Activated CD4-positive, alpha-beta T cell treated with anti-CD3 and anti-CD28 coated beads, Interleukin-2, amount 50 U/mL, for 24 hours (primary cell): ENCODE measurements around the gene HSBP1L1.
"Not testable (repeated sequence)": the region's sequence is repeated elsewhere in the genome, so short reads cannot be mapped to it uniquely, and the experiment has no call there.

Experiments
- DNase-seq, 2 donors: peaks; one replicate each; pipeline ENCODE4 v3.0.0-alpha.2; 2020; ENCODE audit warnings: low read depth in 1 of 2, low spot score in 1 of 2

The HSBP1L1 gene

DNA sequence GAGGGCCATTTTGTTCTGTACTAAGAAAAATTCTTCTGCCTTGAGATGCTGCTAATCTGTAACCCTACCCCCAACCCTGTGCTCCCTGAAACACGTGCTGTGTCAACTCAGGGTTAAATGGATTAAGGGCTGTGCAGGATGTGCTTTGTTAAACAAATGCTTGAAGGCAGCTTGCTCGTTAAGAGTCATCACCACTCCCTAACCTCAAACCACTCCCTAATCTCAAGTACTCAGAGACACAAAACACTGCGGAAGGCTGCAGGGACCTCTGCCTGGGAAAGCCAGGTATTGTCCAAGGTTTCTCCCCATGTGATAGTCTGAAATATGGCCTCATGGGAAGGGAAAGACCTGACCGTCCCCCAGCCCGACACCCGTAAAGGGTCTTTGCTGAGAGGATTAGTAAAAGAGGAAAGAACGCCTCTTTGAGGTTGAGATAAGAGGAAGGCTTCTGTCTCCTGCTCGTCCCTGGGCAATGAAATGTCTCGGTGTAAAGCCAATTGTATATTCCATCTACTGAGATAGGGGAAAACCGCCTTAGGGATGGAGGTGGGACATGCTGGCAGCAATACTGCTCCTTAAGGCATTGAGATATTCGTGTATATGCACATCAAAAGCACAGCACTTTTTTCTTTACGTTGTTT lies 4.2 kb upstream of the HSBP1L1 start:
- not testable (repeated sequence) for DNase-seq

DNA sequence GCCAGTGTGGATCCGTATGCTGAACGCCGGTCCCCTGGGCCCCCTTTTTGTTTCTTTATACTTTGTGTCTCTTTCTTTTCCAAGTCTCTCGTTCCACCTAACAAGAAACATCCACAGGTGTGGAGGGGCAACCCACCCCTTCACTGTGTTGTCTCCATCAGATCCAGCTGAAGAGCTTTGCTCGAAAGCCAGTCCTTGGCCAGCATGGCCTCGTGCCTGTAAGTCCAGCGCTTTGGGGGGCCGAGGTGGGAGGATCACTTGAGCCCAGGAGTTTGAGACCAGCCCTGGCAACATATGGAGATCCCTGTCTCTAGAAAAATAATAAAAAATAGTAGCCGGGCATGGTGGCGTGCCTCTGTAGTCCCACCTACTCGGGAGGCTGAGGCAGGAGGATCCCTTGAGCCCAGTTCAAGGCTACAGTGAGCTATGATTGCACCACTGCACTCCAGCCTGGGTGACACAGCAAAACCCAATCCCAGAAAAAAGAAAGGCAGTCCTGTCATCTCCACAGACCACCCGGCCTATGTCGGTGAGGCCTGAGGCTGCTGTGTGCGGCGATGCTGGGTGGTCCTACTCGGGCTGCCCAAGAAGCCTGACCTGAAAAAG lies 3.4 kb upstream of the HSBP1L1 start:
- DNase-seq = no peak

DNA sequence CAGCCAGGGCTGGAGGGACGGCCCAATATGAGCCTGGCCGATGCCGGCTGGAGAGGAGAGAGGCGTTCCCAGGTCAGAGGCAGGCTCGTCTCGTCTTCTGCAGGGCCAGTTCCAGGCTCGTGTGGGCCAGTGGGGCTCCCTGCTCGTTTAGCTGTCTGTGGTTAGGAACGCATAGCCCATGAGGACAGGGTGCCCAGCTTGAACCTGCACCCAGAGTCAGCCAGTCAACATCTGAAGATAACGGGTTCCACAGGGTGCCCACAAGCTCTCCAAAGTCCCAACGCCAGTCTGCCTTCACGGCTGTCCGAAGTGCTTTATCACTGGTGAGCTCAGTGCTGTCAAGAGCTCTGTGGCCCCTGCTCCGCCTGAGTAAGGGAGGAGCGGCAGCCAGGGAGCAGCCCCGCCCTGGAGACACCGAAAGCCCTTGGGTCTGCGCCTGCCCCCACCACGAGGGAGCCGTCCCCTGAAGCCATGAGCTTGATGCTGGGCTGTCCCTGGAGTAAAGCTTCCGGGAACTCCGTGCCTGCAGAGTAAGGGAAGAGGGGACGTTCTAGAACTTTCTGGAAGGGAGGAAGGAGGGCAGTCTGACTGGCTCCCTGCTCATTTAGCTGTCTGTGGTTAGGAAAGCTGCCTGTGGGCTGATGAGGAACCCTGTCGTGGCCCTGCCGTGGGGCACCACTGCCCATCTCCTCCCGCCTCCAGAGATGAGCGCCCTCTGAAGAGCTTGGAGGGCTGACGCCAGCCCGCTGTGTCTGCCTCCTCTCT lies 2.7 kb upstream of the HSBP1L1 start:
- no peak for DNase-seq

DNA sequence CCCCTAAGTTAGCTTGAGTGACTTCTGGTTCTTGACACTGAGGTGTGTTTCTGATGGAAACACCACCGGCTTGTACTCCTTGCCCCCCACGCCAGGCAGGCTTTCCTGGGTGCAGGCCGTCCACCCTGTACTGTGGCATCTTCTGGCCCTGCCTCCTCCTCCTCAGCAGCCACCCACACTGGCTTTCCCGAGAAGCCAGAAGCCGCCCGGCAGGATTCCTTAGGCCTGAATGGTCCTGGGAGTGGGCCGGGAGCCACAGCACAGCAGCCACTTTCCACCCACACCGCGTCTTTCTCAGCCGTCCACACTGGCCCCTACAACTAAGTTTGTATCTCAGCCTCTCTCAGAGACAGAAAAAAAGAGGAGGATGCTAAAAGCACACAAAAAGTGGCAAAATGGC lies 2.1 kb upstream of the HSBP1L1 start:
- no peak for DNase-seq

DNA sequence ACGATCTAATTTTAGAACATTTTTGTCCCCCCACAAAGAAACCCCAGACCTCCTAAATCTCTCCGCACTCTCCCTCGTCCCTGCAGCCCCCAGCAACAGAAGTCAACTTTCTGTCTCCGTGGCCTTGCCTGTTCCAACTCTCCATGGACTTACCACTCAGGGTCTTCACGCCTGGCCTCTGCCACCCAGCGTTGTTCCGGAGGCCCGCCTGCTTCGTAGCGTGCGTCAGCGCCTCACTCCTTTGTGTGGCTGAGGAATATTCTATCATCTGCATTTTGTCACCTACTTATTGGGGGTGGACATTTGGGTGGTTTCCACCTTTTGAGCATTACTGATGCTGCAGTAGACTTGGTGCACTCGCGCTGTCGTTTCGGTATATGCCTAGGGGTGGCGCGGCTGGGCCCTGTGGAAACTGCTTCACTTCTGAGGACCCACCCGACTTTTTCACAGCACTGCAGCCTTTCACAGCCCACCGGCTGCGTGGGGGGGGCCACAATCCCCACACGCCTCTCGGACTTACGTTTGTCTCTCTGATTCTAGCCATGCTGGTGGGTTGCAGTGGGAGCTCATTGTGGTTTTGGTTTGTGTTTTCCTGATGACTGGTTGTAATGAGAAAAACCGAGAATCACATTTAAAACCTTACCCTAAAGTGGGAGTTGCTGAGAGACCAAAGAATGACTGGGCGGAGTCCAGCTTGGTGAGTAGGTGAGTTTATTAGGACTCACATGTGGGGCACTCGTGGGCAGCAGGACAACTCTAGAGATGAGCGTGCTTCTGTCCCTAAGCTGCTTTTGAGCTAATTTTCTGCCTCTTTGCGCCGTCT lies 1.4 kb upstream of the HSBP1L1 start:
- peak in 1 of 2 donors; percentile 24 for DNase-seq

DNA sequence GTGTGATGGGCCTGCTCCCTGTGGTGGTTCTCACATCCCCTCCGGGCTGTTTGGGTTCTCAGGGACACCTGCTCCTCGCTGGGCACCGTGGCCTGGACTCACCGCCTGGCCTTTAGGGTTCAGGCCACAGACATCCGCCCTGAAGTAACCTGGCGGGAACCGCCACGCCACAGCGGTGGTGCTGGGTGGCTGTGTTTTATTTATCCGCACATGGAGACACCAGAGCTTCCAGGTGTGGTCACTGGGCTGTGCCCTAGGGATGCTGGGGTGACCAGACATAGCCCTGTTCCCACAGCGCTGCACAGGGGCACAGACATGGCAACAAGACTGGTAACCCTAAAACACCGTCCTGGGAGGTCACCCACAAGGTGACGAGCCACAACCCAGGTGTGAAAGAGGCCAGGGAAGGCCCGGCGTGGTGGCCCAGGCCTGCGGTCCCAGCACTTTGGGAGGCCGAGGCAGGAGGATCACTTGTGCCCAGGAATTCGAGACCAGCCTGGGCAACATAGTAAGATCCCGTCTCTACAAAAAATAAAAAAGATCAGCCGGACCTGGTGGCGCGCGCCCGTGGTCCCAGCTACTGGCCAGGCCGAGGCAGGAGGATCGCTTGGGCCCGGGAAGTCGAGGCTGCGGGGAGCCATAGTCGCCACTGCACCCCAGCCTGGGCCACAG lies 649 bp upstream of the HSBP1L1 start:
- no peak for DNase-seq

DNA sequence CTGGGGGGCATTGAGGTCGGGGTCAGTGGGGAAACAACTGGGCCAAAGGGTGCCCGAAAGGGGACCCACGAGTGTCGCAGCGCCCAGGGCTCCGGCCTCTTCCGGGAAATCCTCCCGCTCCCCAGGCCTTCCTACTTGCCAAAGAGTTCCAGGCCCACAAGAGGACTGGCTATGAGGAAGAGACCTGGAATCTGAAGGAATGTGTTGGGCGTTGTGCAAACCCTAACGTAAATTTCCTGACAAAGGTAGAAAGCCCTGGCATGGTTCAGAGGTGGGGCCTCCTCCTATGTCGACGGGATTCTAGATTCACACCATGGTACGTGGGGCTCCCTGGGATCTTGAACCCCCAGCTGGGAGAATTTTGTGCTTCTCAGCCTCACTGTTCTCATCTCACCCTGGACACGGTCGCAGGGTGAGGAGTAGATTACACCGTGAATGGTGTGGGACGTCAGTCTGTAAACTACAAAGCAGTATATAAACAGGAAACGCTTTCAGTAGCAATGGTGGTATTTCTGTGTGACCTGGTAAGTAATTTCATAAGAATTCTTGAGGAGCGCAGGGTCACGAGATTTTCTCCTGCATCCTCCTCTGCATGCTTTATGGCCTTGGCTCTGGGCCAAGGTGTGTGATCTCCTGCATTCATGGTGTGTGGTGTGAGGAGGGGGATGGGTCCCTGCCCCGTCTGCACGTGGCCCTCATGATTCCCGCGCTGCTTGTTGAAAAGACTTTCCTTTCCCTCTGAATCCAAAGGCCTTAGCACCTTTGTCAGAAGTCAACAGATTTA lies 868 bp downstream of the HSBP1L1 start:
- no peak for DNase-seq

DNA sequence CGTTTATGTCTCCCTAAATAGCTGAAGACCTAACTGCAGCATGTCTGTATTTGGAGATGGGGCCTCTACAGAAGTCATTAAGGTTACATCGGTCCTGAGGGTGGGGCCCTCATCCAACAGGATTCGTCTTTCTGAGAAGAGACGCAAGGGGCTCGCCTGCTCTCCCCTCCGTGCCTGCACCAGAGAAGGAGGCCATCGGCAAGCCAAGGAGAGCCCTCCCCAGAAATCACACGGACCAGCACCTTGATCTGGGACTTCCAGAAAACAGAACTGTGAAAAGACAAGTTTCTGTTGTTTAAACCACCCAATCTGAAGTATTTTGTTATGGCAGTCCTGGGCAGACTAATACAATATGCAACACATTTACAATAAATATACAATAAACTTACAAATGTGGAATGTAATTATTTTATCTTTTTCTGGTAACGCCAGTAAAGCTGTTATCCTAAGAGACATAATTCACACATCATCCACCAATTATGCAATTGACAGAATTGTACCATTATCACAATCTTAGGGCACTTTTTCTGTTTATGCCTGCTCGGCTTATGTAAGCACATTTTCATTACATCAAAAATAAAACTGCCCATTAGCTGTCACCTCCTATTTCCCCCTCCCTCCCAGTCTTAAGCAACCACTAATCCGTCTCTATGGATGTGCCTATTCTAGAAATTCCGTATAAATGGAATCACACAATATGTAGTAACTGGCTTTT lies 6.1 kb downstream of the HSBP1L1 start:
- no peak for DNase-seq

DNA sequence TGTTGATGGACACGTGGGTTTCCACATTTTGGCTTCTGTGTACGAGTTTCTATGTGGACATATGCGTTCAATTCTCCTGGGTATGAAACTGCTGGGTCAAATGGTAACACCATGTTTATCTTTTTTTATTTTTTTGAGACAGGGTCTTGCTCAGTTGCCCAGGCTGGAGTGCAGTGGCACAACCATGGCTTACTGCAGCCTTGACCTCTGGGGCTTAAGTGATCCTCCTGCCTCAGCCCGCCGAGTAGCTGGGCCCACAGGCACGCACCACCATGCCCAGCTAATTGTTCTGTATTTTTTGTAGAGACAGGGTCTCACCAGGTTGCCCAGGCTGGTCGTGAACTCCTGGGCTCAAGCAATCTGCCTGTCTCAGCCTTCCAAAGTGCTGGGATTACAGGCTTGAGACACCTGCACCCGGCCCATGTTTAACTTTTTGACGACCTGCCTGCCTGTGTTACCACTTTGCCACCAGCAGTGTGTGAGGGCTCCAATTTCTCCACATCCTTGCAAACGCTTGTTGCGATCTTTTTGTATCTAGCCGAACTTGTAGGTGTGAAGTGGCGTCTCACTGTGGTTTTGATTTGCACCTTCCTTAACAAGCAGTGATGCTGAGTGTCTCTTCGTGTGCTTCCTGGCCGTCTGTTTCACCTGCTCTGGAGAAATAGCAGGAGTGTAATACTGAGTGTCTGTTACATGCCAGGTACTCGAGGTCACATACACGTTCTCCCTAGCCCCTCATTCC lies 6.9 kb downstream of the HSBP1L1 start:
- DNase-seq = no peak

DNA sequence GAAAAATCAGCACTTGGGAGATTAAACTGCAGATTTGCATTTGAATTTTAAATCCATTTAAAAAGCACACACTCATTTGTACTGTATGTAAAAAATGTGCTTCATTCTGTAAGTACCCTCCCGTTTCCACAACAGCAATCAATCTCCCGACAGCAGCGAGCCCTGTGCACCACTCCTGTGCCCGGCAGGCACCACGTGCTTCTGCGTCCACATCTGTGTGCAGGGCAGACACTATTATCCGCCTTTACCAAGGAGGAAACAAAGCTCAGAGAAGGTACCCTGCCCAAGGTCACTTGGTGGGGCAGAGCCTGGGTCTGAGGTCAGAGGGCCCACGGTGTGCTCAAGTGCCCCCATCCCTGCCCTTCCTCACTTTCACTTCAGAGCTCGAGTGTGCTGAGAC lies 7.5 kb downstream of the HSBP1L1 start:
- DNase-seq = no peak

DNA sequence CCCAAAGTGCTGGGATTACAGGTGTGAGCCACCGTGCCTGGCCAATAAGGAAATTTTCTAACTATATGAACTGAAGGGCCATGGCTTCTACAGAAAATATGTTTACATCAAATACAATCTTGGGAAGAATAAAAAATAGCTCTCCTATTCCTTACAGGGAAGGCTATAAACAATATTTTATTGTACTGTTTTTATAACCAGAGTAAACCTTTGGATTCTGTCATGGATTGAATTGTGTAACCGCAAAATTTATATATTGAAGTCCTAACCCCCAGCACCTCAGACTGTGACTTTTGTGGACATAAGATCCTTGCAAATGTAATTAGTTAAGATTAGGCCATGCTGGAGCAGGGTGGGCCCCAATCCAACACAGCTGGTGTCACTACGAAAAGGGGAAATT lies 8.3 kb downstream of the HSBP1L1 start:
- no peak for DNase-seq

DNA sequence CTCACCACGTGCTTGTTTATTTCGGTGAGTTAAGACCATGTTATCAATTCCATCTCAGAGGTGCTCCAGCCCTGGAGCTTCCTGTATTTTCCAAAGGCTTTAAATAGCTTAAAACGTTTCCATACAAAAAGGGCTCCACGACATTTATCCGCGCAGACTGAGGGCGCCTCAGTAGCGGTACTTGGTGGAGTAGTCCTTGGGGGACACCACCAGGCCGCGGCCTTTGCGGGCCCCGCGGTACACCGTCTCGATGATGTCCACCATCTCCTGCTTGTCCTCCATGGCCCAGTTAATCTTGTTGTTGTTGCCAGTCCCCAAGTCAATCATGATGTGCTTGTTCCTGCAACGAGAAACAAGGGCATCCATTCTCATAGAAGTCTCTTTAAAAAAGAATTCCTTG lies 9.1 kb downstream of the HSBP1L1 start:
- no peak for DNase-seq

DNA sequence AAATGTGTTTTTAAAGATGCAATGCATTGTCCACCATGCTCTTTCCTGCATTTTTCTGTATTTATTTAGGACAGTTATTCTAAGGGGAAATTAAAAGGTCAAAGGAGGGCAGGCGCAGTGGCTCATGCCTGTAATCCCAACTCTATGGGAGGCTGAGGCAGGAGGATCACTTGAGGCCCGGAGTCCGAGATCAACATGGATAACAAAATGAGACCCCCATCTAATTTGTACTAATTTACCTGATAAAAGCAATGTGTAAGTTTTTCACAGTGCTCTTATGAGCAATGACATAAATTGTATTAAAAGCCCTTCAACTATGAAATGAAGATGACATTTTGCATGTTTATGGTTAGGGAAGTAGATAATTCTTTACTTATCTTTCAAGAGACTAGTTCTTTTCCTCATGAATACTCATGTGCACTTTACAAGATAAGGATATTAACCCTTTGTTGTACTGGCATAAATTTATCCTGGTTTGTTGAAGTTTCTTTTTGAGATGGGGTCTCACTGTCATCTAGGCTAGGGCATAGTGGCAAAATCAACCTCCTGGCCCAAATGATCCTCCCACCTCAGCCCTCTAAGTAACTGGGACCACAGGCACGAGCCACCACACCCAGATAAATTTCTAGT lies 9.7 kb downstream of the HSBP1L1 start:
- no peak for DNase-seq

DNA sequence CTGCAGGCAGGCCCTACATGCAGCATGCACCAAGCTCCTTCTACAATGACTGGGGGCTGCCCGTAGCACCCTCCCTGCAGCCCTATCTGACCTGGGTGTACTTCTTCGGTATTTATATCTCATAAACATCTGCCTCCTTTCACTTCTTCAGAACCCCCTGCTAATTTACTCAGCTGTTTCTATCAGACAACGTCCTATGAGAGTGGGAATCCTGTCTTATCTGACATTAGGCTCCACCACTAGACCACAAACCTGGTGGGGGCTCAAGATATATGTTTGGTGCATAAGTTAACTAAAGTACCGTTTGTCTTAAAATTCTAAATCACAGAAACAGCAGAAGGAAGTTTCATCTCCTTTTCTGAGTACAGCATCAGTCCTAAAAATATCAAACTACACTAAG lies 10.6 kb downstream of the HSBP1L1 start:
- no peak for DNase-seq

DNA sequence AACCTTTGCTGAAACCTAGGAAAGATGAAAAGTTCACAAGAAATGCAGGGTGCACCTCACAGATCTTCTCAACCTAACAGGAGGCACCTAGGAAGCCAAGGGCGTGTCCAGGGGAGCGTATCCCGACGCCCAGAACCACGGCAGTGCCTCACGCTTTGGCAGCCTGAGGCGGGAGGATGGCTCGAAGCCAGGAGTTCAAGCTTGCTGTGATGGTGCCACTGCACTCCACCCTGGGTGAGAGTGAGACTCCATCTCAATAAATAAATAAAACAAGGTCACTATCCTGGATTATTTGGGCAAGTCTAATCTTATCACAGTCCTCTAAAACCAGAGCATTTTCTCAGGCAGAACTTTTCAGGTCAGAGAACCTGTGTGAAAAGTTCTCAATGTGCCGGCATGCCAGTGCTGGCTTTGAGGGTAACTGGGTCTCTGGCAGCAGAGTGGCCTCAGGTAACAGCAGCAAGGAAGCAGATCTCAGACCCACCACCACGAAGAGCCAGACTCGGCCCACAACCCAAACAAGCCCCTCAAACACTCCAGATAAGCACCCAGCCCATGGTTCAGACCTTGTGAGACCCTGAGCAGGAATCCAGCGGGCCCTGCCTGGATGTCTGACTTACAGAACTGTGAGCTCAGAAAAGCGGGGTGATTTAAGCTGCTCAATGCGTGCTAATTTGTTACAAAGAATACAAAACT lies 11.7 kb downstream of the HSBP1L1 start:
- DNase-seq = no peak

DNA sequence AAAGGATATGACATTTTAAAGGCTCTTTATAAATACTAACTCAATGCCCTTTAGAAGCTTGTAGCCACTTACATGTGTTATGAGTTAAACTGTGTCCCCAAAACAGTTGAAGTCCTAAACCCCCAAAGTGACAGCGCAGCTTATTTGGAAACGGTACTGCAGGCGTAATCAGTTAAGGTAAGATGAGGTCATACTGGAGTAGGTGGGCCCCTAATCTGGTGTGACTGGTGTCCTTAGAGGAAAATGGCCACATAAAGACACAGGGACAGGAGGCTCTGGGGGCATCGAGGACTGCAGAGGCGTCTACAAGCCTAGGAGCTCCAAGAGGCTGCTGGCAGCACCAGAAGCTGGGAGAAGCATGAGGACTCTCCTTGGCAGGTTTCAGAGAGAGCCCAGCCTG lies 15.4 kb downstream of the HSBP1L1 start:
- no peak for DNase-seq

DNA sequence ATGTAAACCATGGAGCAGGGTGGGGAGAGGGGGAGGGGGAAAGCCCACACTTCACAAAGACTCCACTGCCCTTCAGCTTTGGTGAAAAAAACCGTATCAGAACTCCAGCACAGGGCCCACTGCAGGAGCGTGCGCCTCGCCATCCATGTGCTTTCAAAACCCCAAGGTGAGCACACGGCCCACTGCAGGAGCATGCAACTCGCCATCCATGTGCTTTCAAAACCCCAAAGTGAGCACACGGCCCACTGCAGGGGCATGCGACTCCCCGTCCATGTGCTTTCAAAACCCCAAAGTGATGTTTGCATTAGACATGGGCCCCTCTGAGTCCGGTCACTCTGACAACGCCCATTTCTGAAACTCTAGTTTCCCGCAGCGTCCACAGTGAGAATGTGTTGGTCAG lies 16.1 kb downstream of the HSBP1L1 start:
- DNase-seq = no peak

DNA sequence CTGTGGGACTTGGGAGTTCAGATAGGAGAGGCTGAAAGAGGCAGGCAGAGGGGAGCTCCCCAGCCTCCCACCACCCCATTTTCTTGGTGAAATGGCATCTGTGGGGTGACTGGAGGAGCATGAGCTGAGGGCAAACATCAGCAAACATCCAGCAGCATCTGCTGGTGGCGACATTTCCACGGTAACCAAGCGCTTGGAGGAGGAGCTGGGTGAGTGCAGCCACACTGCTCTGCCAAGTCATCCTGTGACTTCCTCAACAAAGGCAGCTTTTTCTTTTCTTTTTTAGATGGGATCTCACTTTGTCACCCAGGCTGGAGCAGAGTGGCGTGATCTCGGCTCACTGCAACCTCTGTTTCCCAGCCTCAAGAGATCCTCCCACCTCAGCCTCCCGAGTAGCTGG lies 18.3 kb downstream of the HSBP1L1 start:
- DNase-seq = no peak
